C4-2B (cell line): ENCODE results near the gene SYNE2.
A peak's percentile ranks its signal among the peaks of the same experiment; 100 is the strongest.
"Not testable (repeated sequence)": the region's sequence is repeated elsewhere in the genome, so short reads cannot be mapped to it uniquely, and the experiment has no call there.

ENCODE experiments used
- H3K27ac ChIP-seq: fragments of 450-650 bp; 2 replicates; pipeline ENCODE4 v1.5.1; 2017
- CTCF ChIP-seq: fragments of 450-650 bp; conservative IDR thresholded peaks from 2 replicates; pipeline ENCODE4 v1.5.1; 2017; ENCODE audit warnings: mild to moderate bottlenecking
- ZFX ChIP-seq: fragments of 450-650 bp; IDR thresholded peaks from 2 replicates; pipeline ENCODE4 v1.6.1; 2017

SYNE2 gene

GRCh38 chr14:64038841-64039542 lies 186.2 kb downstream of the SYNE2 start:
- TF ChIP-seq CTCF: no peak
- H3K27ac ChIP-seq: no peak overlapping the region

- H3K27ac ChIP-seq: no peak overlapping the region
- TF ChIP-seq ZFX (no peak), CTCF (peak; percentile 56)
These were observed 187.2 kb downstream of the SYNE2 start for GRCh38 chr14:64040044-64040443.

GRCh38 chr14:64043296-64043695 lies 190.5 kb downstream of the SYNE2 start:
- not testable (repeated sequence) for H3K27ac ChIP-seq

GRCh38 chr14:64045091-64045490 lies 192.3 kb downstream of the SYNE2 start:
- TF ChIP-seq ZFX (no peak), CTCF (no peak)
- H3K27ac ChIP-seq: no peak overlapping the region

DNA sequence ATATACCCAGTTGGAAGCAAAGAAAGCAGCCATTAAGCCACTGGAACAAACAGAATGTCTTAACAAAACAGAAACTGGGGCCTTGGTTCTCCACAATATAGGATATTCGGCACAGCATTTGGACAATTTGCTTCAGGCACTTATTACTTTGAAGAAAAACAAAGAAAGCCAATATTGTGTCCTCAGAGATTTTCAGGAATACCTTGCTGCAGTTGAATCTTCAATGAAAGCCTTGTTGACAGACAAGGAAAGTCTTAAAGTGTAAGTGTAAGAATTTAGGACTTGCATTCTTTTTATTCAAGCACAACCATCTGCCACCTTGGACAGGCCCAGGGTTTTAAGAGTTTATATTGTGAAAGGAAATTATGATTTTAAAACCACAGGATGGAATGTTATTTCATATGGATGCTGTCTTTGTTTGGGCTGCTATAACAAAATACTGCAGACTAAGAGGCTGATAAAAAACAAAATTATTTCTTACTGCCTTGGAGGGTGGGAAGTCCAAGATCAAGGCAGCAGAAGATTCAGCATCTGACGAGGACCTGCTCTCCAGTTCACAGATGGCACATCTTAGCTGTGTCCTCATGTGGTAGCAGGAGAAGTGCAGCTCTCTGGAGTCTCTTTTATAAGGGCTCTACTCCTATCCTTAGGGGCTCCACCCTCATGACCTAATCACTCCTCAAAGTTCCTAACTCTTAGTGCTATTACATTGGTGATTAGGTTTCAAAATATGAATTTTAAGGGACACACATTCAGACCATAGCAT lies 197.0 kb downstream of the SYNE2 start:
- no peak overlapping the region for H3K27ac ChIP-seq
- no peak for TF ChIP-seq ZFX
- TF ChIP-seq CTCF: no peak

DNA sequence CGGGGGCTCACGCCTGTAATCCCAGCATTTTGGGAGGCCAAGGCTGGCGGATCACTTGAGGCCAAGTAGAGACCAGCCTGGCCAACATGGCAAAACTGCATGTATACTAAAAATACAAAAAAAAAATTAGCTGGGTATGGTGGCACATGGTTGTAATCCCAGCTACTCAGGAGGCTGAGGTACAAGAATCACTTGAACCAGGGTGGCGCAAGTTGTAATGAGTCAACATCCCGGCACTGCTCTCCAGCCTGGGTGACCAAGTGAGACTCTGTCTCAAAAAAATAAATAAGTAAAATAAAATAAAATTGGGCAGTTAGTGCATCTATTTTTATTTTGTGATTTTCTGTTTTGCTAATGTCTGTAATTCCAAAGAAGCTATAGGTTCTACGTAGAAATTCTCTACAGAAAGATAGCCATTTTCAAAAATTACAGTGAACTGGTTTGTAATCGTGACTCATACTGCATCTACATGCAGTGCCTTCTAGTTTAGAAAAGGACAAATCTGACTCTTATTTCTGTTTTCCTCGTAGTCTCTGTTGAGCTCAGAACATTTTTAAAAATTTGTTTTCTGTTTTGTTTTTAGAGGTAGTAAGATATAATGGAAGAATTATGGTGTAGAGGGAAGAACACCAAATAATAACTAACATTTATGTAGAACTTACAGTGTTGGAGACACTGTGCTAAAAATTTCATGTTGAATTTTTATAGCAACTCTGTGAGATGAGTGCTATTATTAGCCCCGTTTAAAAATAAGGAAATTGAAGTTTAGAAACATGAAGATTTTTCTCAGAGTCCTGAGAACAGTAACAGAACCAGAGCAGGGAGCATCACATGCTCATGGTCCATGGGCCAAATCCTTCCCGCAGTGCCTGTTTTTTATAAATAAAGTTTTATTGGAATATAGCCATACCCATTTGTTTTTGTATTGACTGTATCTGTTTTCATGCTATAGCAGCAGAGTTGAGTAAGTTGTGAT lies 201.2 kb downstream of the SYNE2 start:
- no peak for TF ChIP-seq CTCF
- TF ChIP-seq ZFX: no peak
- no peak overlapping the region for H3K27ac ChIP-seq

DNA sequence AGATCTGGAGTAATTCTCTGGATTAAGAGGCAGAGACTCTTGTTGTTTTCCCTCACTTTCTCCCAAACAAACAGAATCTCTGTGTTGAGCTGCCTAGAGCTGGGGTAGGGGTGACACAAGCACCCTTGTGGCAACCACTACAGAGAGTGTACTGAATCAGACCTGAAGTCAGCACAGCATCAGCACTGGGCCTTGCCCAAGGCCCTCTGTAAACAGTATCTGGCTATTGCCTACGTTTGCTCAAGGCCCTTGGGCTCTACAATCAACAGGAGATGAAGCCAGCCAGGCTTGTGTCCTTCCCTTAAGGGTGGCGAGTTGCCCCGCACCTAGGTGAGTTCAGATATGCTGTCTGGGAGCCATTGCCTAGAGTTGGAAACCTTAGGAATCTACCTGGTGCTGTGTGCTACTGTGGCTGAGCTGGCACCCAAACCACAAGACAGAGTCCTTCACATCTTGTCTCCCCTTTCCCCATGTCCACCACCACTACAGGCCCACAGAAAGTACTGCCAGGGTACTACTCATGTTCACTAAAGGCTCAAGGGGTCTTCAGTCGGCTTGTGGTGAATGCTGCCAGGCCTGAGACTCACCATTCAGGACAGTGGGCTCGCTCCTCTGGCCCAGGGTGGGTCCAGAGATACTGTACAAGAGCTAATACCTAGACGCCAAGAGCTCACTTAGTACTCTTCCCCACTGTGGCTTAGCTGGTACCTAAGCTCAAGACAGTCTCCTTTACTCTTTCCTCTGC lies 206.8 kb downstream of the SYNE2 start:
- no peak overlapping the region for H3K27ac ChIP-seq
- TF ChIP-seq CTCF: no peak
- no peak for TF ChIP-seq ZFX
